GM19193 (cell line): Measurements from ENCODE around the gene FBXL20.

Experiments used
- POLR2A ChIP-seq: IDR thresholded peaks from 4 replicates; pipeline ENCODE4 v1.6.1; 2011; ENCODE audit not compliant: insufficient read depth, insufficient read length; ENCODE audit errors: extremely low read depth

FBXL20 gene

GRCh38 chr17:39357488-39357887 lies 43.9 kb downstream of the FBXL20 start:
- no peak for TF ChIP-seq POLR2A

GRCh38 chr17:39352986-39353385 lies 48.4 kb downstream of the FBXL20 start:
- TF ChIP-seq POLR2A: no peak

- no peak for TF ChIP-seq POLR2A
These were observed 48.9 kb downstream of the FBXL20 start for GRCh38 chr17:39352511-39352910.

GRCh38 chr17:39351508-39351907 lies 49.9 kb downstream of the FBXL20 start:
- no peak for TF ChIP-seq POLR2A

GRCh38 chr17:39349246-39349645 lies 52.2 kb downstream of the FBXL20 start:
- no peak for TF ChIP-seq POLR2A

- TF ChIP-seq POLR2A: no peak
These were observed 59.9 kb downstream of the FBXL20 start for GRCh38 chr17:39341541-39341940.

- no peak for TF ChIP-seq POLR2A
These were observed 60.7 kb downstream of the FBXL20 start for GRCh38 chr17:39340731-39341130.

- TF ChIP-seq POLR2A: no peak
These were observed 62.2 kb downstream of the FBXL20 start for GRCh38 chr17:39339272-39339671.

- no peak for TF ChIP-seq POLR2A
These were observed 65.7 kb downstream of the FBXL20 start for GRCh38 chr17:39335704-39336223.

- no peak for TF ChIP-seq POLR2A
These were observed 69.3 kb downstream of the FBXL20 start for GRCh38 chr17:39332092-39332491.

GRCh38 chr17:39328815-39329214 lies 72.6 kb downstream of the FBXL20 start:
- no peak for TF ChIP-seq POLR2A

- TF ChIP-seq POLR2A: no peak
These were observed 74.3 kb downstream of the FBXL20 start for GRCh38 chr17:39327109-39327508.

- no peak for TF ChIP-seq POLR2A
These were observed 75.7 kb downstream of the FBXL20 start for GRCh38 chr17:39325528-39326240.

GRCh38 chr17:39318636-39319035 lies 82.8 kb downstream of the FBXL20 start:
- TF ChIP-seq POLR2A: no peak

- no peak for TF ChIP-seq POLR2A
These were observed 94.8 kb downstream of the FBXL20 start for GRCh38 chr17:39306509-39307212.

- no peak for TF ChIP-seq POLR2A
These were observed 95.4 kb downstream of the FBXL20 start for GRCh38 chr17:39305978-39306377.
